Stimulated activated CD4-positive, alpha-beta T cell treated with anti-CD3 and anti-CD28 coated beads, Interleukin-12 subunit alpha, Interleukin-12 subunit beta, amount 100 ng/mL, for 24 hours (primary cell): ENCODE results near the gene ABCB10.
"Not testable (repeated sequence)": the region's sequence is repeated elsewhere in the genome, so short reads cannot be mapped to it uniquely, and the experiment has no call there.

Experiments used
- DNase-seq, 2 experiments: peaks; one replicate each; pipeline ENCODE4 v3.0.0-alpha.2; 2020; ENCODE audit warnings: low read depth in 2 of 2

Gene ABCB10

GRCh38 chr1:229536982-229537381 lies 21.5 kb downstream of the ABCB10 start:
- no peak for DNase-seq

- no peak for DNase-seq
Measured at GRCh38 chr1:229535230-229535629, 23.3 kb downstream of the ABCB10 start.

GRCh38 chr1:229531326-229531725 lies 27.2 kb downstream of the ABCB10 start:
- DNase-seq = no peak

- DNase-seq = no peak
Measured at GRCh38 chr1:229529639-229530038, 28.9 kb downstream of the ABCB10 start.

GRCh38 chr1:229526695-229527094 lies 31.8 kb downstream of the ABCB10 start:
- no peak for DNase-seq

- DNase-seq = no peak
Measured at GRCh38 chr1:229523052-229523451, 35.5 kb downstream of the ABCB10 start.

- DNase-seq = peak in 1 of 2 experiments; percentile 43
Measured at GRCh38 chr1:229514578-229515275, 43.8 kb downstream of the ABCB10 start.

- DNase-seq = not testable (repeated sequence)
Measured at GRCh38 chr1:229511625-229512024, 46.9 kb downstream of the ABCB10 start.

GRCh38 chr1:229511201-229511600 lies 47.3 kb downstream of the ABCB10 start:
- DNase-seq = not testable (repeated sequence)

GRCh38 chr1:229509576-229509975 lies 48.9 kb downstream of the ABCB10 start:
- DNase-seq = no peak

- DNase-seq = no peak
Measured at GRCh38 chr1:229508823-229509337, 49.6 kb downstream of the ABCB10 start.

- DNase-seq = peak; percentile 99
Measured at GRCh38 chr1:229507951-229508822, 50.3 kb downstream of the ABCB10 start, which contains the start of gene NUP133. Gene NUP133 (minus strand): TSS chr1:229508341. CDS start chr1:229508249, 92 bp downstream.

- no peak for DNase-seq
Measured at GRCh38 chr1:229507502-229507901, 51.0 kb downstream of the ABCB10 start.

GRCh38 chr1:229506633-229507032 lies 51.9 kb downstream of the ABCB10 start:
- no peak for DNase-seq

GRCh38 chr1:229495782-229496181 lies 62.7 kb downstream of the ABCB10 start:
- DNase-seq = no peak

GRCh38 chr1:229487181-229487580 lies 71.3 kb downstream of the ABCB10 start:
- DNase-seq = no peak

GRCh38 chr1:229485318-229485717 lies 73.2 kb downstream of the ABCB10 start:
- DNase-seq = no peak

GRCh38 chr1:229482511-229482910 lies 76.0 kb downstream of the ABCB10 start:
- DNase-seq = no peak

- no peak for DNase-seq
Measured at GRCh38 chr1:229480495-229480894, 78.0 kb downstream of the ABCB10 start.

GRCh38 chr1:229479660-229480399 lies 78.7 kb downstream of the ABCB10 start:
- DNase-seq = no peak

- DNase-seq = no peak
Measured at GRCh38 chr1:229478852-229479251, 79.7 kb downstream of the ABCB10 start.

GRCh38 chr1:229475859-229476258 lies 82.6 kb downstream of the ABCB10 start:
- not testable (repeated sequence) for DNase-seq
